NCI-H146 treated with DMSO at 0.1 percent for 48 hours (cell line): ENCODE measurements around the gene CACNA1H.
"Not testable (repeated sequence)": the region's sequence is repeated elsewhere in the genome, so short reads cannot be mapped to it uniquely, and the experiment has no call there.

Experiments
- DNase-seq: peaks from one replicate; lab custom pipeline; 2025; ENCODE audit not compliant: unreplicated experiment; lab: John Stamatoyannopoulos, UW

The CACNA1H gene

GRCh38 chr16:1223355-1224214 lies 70.7 kb downstream of the CACNA1H start:
- DNase-seq, result no peak

- no peak for DNase-seq
Measured at GRCh38 chr16:1224558-1224957, 71.7 kb downstream of the CACNA1H start.

GRCh38 chr16:1225051-1225451 lies 72.1 kb downstream of the CACNA1H start, which contains the start of gene TPSG1:
Gene TPSG1, minus strand, starts transcription at chr16:1225268. Its CDS starts 16 bp downstream, at chr16:1225252.
- no peak for DNase-seq

GRCh38 chr16:1225728-1226311 lies 72.9 kb downstream of the CACNA1H start:
- DNase-seq, result not testable (repeated sequence)

- DNase-seq, result not testable (repeated sequence)
Measured at GRCh38 chr16:1226692-1227091, 73.8 kb downstream of the CACNA1H start.

DNA sequence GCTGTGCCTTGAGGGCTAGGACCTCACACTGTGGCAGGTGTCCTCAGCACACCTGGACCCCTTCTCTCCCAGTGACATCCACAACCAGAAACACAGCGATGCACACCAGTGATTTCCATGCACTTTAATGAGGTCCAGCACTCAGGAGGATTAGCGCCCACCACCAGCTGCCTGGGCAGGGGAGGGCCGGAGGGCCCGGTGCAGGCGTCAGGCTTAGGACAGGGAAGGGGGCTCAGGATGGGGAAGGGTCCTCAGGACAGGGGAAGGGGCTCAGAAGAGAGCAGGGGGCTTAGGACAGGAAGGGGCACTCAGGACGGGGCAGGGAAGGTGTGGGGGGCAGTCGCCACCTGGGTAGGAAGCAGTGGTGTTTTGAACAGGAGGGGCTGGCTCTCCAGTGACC lies 75.3 kb downstream of the CACNA1H start:
- DNase-seq, result not testable (repeated sequence)

DNA sequence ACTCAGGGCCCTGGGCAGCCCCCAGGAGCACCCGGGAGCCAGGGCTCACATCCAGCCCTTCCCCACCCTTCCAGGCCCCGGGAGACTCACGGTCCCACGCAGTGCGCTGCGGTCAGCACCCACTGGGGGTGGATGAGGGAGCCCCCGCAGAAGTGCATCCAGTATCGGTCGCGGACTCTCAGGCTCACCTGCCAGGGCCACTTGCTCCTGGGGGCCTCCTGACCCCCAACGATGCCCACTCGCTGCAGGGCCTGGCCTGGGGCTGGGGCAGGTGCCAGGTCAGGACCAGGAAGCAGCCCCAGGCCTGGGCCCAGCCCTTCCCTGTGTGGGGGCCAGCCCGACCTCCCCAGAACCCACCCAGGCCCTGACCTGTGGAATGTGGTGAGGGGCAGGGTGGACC lies 76.6 kb downstream of the CACNA1H start:
- not testable (repeated sequence) for DNase-seq

GRCh38 chr16:1230084-1230470 lies 77.2 kb downstream of the CACNA1H start, which contains the start of gene TPSB2:
Gene TPSB2, minus strand, starts transcription at chr16:1230184. Its CDS starts 233 bp downstream, at chr16:1229951.
- not testable (repeated sequence) for DNase-seq

DNA sequence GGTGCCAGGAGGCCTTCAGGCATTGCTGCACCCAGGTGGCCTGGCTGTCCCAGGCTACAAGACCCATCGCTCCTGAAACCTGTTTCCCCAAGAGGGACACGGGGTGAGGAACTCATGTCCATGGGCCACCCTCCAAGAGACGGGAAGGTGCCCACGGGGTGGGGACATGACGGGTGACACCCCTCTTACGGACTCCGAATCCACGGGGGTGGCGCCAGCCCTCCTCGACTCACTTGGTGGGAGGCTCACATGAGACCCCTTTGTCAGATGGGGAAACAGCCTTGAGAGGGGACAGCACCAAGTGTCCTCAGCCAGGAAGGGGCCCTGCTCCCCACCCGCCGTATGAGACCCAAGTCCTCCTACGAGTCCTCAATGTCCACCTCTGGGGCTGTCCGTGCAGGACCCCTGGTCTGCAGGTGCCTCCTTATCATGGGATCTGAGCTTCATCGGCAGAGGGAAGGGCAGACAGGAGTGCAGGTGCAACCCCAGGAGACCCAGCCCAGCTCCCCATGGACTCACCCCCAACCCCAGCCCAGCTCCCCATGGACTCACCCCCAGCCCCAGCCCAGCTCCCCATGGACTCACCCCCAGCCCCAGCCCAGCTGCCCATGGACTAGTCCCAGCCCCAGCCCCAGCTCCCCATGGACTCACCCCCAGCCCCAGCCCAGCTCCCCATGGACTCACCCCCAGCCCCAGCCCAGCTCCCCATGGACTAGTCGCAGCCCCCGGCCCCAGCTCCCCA lies 77.7 kb downstream of the CACNA1H start:
- not testable (repeated sequence) for DNase-seq

GRCh38 chr16:1231301-1231700 lies 78.4 kb downstream of the CACNA1H start:
- not testable (repeated sequence) for DNase-seq

- not testable (repeated sequence) for DNase-seq
Measured at GRCh38 chr16:1232049-1232748, 79.3 kb downstream of the CACNA1H start.

DNA sequence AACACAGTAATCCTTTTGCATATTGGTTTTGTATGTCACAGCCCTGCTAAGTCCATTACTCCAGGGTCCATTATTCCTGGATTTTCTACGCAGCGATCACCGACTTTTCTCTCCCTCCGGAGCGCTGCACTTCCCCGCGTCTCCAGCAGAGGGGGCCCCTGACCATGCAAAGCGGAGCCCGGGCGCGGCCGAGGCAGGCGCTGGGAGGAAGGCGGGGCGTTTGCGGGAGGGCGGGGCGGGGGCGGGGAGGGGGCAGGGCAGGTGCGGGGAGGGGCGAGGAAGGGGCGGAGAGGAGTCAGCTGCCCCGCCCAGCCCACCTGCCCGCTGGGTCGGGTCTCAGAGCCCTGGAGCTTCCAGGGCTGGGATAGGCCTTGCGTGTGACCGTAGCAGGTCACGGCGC lies 83.8 kb downstream of the CACNA1H start:
- DNase-seq, result not testable (repeated sequence)

DNA sequence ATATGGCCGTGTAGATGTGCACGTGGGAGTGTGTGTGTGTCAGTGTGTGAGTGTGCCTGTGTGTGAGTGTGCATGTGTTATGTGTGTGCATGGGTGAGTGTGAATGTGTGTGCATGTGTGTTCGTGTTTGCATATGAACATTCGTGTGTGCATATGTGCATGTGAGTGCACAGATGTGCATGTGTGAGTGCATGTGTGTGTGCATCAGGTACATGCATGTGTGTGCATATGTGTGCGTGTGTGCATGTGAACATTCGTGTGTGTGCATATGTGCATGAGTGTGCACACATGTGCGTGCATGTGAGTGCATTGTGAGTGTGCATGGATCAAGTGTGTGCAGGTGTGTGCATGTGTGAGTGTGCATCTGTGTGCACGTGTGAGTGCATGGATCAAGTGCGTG lies 85.1 kb downstream of the CACNA1H start:
- DNase-seq, result no peak

DNA sequence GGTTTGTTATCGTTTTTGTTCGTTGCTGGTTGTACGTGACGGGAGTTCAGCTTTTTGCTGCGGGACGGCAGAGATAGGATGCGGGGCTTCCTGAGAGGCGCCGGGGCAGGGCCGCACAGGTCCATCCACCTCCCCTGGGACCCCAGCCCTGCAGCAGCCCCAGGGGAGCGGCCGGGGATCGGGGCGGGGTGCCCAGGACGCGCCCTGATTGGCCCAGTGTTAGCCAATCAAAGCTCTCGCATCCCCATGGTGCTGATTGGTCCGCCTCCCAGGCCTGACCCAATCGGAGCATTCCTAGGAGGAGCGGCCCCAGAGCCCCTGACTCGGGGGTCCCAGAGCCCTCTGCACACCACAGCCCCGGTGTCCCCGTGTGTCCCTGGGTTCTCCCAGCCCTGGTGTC lies 86.0 kb downstream of the CACNA1H start:
- not testable (repeated sequence) for DNase-seq

- DNase-seq, result not testable (repeated sequence)
Measured at GRCh38 chr16:1239575-1239974, 86.7 kb downstream of the CACNA1H start.

DNA sequence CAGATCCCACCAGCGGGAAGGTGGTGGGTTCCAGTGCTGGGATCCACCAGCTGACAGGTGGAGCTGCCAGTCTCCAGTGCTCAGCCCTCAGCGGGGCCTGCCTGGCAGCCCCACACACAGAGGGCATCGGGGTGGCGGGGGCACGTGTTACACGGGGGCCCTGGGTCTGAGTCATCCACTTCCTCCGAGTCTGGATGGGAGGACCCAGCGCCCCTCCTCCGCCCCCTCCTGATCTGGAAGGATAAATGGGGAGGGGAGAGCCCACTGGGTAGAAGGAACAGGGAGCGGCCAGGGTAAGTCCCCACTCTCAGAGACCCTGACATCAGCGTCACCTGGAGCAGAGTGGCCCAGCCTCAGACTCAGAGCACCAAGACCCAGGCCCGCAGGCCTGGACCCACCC lies 87.5 kb downstream of the CACNA1H start, which contains the start of gene TPSAB1:
Gene TPSAB1 (plus strand): TSS at position 270 of the 400 bp plus-strand sequence. CDS start 234 bp downstream, outside the sequence.
- not testable (repeated sequence) for DNase-seq

DNA sequence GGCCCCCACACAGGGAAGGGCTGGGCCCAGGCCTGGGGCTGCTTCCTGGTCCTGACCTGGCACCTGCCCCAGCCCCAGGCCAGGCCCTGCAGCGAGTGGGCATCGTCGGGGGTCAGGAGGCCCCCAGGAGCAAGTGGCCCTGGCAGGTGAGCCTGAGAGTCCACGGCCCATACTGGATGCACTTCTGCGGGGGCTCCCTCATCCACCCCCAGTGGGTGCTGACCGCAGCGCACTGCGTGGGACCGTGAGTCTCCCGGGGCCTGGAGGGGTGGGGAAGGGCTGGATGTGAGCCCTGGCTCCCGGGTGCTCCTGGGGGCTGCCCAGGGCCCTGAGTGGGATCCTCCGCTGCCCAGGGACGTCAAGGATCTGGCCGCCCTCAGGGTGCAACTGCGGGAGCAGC lies 88.2 kb downstream of the CACNA1H start:
- not testable (repeated sequence) for DNase-seq

- DNase-seq, result not testable (repeated sequence)
Measured at GRCh38 chr16:1243363-1243762, 90.5 kb downstream of the CACNA1H start.

DNA sequence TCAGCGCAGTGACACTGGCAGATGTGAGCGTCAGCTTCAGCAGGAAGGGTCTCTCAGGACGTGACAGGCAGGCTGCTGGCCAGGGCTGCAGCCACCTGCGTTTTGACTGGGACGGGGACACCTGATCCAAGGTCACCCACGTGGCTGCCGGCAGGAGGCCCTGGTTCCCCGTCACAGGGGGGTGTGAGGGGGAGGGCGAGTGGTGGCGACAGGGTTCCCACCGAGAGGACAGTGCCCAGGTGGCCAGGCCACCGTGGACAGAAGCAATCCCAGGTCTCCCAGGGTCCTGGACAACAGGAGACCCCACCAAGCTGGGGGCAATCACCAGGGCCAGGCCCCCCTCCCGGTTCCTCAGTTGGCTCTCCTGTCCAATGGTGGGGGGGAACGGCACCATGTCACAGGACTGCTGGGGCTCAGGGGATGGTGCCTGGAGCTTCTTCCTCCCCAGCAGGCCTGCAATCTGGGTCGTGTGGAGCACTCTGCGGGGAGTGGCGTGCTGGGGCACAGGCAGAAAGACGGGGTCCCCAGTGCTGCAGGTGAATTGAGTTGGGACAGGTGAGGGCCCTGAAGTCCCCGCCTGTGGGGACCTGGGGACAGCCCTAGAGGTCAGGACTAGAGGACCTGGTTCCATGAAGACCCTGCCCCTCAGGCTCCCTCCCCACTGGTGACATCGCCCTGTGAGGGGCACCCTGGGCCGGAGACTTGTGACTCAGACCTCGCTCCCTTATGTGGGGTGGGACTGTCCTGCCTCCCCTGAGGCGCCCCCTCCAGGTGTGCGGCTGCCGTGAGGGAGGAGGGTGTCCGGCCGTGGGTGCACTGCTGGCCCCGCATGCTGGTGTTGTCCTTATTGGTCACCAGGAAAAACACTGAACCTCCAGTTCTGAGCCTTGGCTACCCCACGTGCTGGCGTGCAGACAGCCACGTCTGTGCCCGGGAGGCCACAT lies 91.3 kb downstream of the CACNA1H start:
- not testable (repeated sequence) for DNase-seq
